ENCODE measurements around the gene RAB25. TPM values are rescaled to one million over a fixed set of nuclear protein-coding genes. Genes with fewer than 3 reads are reported as not detected.

Gene RAB25
- total and polyA plus RNA-seq, 11 donors: 0.38 TPM; not detected in 10

GRCh38 chr1:156108057-156108456, 47.1 kb downstream of the RAB25 start:
- 72 to 93% (median 89%) methylated on average over 3 of the region's 3 CpGs for WGBS, 4 donors
- no peaks in the 10 kb centered on the region for H3K9me3 ChIP-seq
- peaks cover 24 to 57% (median 42%) of the 10 kb centered on the region in 12 donors for H3K4me1 ChIP-seq
- H3K36me3 ChIP-seq: no peaks in the 10 kb centered on the region
- ATAC-seq (no peak), DNase-seq (no peak)
- H3K27me3 ChIP-seq: no peaks in the 10 kb centered on the region
- intact Hi-C loops (cut with DNase I): no loop called here
- H3K27ac ChIP-seq: peak overlapping the region in 8 of 12 donors; percentile 91 to 99 (median 96)
- no peak for TF ChIP-seq CTCF (IDR thresholded peaks at IDR 0.05)
- H3K4me3 ChIP-seq: no peak overlapping the region

GRCh38 chr1:156108664-156109241, 47.8 kb downstream of the RAB25 start:
- intact Hi-C loops (cut with DNase I): no loop called here
- WGBS, 4 donors: 80 to 90% (median 86%) methylated on average over 6 of the region's 6 CpGs
- peak overlapping the region in 5 of 12 donors; percentile 37 to 98 (median 96) for H3K27ac ChIP-seq
- H3K9me3 ChIP-seq: no peaks in the 10 kb centered on the region
- no peaks in the 10 kb centered on the region for H3K27me3 ChIP-seq
- no peak for DNase-seq
- H3K4me3 ChIP-seq: no peak overlapping the region
- no peak for ATAC-seq
- no peaks in the 10 kb centered on the region for H3K36me3 ChIP-seq
- TF ChIP-seq CTCF (IDR thresholded peaks at IDR 0.05) (no peak), POLR2A (IDR thresholded peaks at IDR 0.05) (no peak)
- peaks cover 18 to 55% (median 38%) of the 10 kb centered on the region in 12 donors for H3K4me1 ChIP-seq

- no peak for DNase-seq
- peaks cover 10 to 48% (median 28%) of the 10 kb centered on the region in 12 donors for H3K4me1 ChIP-seq
- ATAC-seq: no peak
- TF ChIP-seq CTCF (IDR thresholded peaks at IDR 0.05): no peak
- TF ChIP-seq POLR2A (IDR thresholded peaks at IDR 0.05): no peak
- no peaks in the 10 kb centered on the region for H3K9me3 ChIP-seq
- H3K27me3 ChIP-seq: no peaks in the 10 kb centered on the region
- no peaks in the 10 kb centered on the region for H3K36me3 ChIP-seq
- H3K27ac ChIP-seq: no peak overlapping the region
- H3K4me3 ChIP-seq: no peak overlapping the region
- intact Hi-C loops (cut with DNase I): loop anchor here in 1 of 10 donors (10.0 kb wide), 1 partner anchor 555 kb away; no protein-coding TSS in a partner anchor
- WGBS, 4 donors: 91 to 98% (median 91%) methylated on average over 2 of the region's 2 CpGs
These were observed 49.3 kb downstream of the RAB25 start for GRCh38 chr1:156110252-156110651.

DNA sequence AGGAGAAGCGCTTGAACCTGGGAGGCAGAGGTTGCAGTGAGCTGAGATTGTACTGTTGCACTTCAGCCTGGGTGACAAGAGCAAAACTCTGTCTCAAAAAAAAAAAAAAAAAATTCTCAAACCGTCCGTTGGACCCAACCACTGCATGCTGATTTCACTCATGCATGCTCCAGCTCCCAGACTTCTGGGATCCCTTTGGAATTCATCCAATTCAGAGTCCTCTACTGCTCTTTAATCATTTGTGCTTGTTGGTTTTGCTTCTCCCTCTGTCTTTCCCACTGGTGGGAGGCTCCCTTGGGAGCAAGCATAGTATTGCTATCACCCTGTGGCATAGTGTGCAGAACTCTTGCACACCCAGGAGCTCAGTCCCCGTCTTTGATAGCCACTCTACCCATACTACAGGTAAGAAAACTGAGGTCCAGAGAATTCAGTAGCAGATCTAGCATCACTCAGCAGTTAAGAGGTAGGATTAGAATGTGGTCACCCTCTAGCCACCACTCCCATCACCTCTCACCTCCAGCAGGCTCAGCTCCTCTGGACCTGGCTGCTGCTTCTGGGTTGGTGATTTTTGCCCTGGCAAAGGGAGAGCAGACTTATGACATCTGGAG, 50.5 kb downstream of the RAB25 start:
- H3K27ac ChIP-seq: peak overlapping the region in 1 of 12 donors; percentile 98
- H3K36me3 ChIP-seq: no peaks in the 10 kb centered on the region
- TF ChIP-seq POLR2A (IDR thresholded peaks at IDR 0.05) (no peak), CTCF (IDR thresholded peaks at IDR 0.05) (no peak)
- H3K9me3 ChIP-seq: no peaks in the 10 kb centered on the region
- H3K4me1 ChIP-seq: peaks cover 0 to 38% (median 18%) of the 10 kb centered on the region in 12 donors
- intact Hi-C loops (cut with DNase I): loop anchor here in 1 of 10 donors (10.0 kb wide), 1 partner anchor 553 kb away; no protein-coding TSS in a partner anchor
- no peaks in the 10 kb centered on the region for H3K27me3 ChIP-seq
- 74 to 84% (median 75%) methylated on average over 4 of the region's 4 CpGs for WGBS, 4 donors
- DNase-seq (no peak), ATAC-seq (no peak)
- no peak overlapping the region for H3K4me3 ChIP-seq

All from heart left ventricle (tissue), 16 donors.